ENCODE measurements around the gene PPT2.

DNA sequence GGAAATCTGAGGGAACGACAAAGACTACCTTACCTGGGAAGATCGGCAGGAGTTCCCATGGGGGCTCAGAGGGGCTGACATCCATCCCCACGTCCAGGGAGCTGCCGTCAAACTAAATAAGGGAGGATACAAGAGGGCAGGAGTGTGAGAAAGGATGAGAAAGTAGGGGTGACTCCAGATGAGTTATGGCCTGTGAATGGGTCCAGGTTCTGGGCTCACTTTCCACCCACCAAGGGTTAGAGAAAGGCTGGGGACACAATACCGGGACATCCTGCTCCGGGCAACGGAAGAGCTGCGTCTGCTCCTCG is 26.6 kb upstream of the PPT2 start:
- TF ChIP-seq, protein P1, sequence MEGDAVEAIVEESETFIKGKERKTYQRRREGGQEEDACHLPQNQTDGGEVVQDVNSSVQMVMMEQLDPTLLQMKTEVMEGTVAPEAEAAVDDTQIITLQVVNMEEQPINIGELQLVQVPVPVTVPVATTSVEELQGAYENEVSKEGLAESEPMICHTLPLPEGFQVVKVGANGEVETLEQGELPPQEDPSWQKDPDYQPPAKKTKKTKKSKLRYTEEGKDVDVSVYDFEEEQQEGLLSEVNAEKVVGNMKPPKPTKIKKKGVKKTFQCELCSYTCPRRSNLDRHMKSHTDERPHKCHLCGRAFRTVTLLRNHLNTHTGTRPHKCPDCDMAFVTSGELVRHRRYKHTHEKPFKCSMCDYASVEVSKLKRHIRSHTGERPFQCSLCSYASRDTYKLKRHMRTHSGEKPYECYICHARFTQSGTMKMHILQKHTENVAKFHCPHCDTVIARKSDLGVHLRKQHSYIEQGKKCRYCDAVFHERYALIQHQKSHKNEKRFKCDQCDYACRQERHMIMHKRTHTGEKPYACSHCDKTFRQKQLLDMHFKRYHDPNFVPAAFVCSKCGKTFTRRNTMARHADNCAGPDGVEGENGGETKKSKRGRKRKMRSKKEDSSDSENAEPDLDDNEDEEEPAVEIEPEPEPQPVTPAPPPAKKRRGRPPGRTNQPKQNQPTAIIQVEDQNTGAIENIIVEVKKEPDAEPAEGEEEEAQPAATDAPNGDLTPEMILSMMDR (IDR thresholded peaks at IDR 0.05), result no peak
- TF ChIP-seq POLR2A (IDR thresholded peaks at IDR 0.05), result no peak
